Raji (cell line): ENCODE results near the gene ARID1B.

Source experiments
- POLR2A ChIP-seq: IDR thresholded peaks from 2 replicates; pipeline ENCODE4 v1.6.1; 2011; ENCODE audit warnings: low read depth, low read length, control low read depth; ENCODE audit not compliant: insufficient read depth

ARID1B gene

DNA sequence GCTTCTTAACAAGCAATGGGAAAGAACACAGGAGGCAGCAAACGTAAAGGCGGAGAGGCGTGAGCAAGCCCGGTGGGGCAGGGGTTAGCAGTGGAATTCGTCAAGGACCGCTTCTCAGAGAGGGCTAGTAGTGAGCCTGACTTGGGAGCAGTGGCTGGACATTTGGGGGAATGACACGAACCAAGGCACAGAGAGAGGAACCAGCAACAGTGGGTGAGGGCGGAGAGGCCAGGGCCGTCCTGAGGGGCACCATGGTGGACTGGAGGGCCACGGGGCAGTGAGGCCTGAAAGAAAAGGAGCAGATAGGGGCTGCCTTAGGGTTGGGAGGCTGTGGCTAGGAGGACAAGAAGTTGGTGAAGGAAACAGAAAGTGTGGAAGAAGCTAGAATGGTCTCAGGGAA, 12.1 kb upstream of the ARID1B start:
- TF ChIP-seq POLR2A = no peak

DNA sequence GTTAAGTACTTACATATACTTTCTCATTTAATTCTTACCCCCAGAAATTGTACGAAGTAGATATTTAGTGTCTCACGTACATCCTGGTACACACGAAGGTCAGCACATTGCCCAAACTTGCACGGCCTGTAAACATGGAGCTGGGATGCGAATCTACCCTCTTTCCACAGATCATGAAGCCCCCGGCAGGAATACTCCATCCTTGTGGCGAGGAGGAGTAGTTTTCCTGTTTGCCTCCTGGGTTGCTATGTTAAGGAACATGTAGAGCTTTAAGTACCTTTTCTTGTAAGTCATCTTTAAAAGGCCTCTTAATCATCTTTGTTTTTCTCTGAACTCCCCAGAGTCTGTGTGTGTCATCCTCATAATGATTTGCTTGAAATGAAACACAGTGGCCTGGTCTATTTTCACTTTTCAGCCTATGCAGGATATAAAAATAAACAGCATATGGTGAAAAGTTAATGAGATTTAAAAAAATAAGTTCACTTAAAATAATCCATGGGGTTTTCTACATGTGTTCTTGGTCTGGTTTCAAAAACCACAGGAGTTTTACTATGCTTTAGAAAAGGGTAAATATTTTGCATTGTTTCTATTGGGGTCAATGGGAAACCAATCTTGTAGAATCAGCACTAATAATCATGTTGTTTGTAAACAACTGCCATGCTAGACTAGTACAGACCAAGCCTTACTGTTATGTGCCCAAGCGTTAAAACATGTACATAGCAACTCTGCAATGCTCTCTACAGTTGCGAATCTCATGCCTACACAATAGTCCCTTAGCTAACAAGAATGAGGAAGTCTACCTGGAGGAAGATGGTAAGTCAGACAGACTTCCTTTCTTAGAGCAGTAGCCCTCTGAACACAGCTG, 9.3 kb upstream of the ARID1B start:
- no peak for TF ChIP-seq POLR2A

DNA sequence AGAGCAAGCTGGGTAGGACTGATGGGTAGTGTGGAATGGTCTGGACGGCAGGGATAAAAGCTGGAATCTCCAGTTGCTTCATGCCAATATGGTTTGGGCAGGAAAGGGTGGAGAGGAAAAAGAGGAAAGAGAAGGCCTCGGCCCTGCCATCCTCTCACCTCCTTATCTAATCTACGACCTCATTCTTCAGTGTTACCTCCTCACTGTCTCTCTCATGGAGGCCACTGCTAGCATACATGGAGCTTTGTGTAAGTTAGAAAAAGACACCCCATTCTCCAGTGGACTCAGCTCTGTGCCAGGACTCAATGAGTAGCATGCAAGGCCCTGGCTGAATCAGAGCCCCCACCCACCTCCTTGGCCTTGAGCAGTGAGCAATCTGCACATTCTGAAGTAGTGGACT, 6.1 kb upstream of the ARID1B start:
- TF ChIP-seq POLR2A = no peak; the same call in 1 of the 2 replicates

DNA sequence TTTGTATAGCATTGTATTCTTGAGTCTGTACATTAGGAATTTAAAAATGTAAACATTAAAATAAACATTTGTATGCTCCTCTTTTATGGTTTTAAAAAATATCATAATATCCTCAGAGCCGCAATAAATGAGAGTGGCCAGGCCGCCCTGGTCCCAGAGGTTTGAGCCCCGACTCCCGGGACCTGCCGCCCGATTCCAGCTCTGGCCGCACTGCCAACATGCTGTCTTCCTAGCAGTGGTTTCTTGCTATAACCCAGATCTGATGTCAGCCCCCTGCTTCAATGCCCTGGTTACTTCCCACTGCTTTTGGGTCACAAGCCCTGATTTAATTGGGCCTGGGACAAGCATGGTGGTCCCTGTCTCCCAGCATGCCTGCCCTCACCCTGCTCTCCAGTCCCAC, 5.4 kb upstream of the ARID1B start:
- no peak for TF ChIP-seq POLR2A

DNA sequence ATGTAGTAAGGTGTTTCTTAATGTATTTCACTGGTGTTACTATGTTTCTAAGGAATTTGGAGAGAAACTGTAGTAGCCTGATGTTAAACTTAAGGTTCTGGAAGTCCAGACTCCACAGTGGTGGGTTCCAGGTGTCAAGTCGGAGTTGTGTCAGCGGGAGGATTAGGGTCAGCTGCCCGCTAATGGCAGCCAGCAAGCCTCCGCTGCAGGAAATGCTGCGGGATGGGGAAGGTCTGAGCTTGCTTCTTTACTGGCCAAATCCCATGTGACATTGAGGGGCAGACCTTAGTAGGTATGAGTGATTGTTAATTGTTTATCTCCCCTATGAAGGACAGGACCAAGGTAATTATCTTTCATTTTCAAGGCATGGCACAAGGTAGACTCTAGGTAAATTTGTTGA, 3.7 kb upstream of the ARID1B start:
- no peak for TF ChIP-seq POLR2A

DNA sequence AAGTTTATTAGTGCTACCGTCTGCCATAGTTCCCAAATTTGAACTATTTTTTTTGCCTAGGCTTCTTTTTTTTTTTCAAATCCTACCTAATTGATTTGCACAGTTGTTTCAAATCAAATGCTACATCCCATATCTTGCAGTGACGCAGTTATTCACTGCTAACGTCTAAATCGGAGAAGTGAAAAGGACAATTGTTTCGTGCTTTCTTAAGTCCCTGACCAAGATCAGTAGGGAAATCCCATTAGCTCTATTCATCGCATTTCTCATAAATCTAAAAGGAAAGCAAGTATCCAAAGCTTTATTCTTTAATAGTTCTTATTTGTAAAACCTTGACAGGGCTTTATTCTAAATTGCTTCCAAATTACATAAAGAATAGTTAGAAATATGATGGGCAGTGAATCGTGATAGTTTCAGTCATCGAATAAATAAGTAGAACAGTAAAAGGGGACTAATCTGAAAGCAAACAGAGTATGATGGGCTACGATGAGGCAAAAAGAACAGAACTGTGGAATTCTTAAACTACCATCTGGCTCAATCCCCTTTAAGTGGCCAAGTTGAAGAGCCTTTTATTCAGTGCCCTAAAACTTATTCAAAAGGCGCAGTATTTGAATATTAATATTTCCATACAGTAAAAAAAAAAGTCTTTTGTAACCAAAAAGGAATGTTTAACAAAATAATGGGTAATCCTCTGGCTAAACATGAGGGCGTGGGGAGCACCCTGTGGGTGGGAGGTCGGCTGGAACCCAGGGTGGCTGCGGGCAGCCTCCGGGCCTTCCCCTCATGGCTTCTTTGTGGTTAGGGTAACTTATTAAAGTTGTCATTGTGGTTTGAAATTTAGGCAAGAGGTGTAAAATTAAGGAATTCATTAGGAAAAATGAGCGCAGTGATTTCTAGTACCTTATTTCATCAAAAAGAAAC, 3.0 kb upstream of the ARID1B start:
- no peak for TF ChIP-seq POLR2A

DNA sequence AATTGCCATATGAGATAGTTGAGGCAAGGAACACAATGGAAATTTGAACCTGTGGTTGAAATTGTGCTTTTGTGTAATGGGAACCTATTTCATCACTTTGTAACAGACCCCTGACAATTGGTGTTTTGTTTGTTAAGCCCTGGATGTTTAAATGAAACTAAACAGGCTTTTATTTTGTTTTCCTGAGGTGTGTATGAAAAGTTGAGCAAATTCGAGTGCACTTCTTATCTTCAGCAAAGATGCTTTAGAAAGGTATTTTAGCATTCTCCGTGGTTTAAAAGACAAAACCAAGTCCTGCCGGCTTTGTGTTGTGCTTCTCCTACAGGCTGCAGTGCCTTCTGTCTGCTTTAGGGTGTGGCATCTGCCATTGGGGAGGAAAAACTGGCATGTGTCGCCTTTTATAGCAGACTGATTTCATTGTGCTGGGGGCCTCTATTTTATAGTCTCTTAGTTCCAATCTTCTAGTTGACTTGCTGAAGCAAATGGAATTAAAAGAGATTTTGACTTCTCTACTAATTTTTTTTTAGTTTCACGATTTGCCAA, 2.2 kb upstream of the ARID1B start:
- TF ChIP-seq POLR2A = no peak

DNA sequence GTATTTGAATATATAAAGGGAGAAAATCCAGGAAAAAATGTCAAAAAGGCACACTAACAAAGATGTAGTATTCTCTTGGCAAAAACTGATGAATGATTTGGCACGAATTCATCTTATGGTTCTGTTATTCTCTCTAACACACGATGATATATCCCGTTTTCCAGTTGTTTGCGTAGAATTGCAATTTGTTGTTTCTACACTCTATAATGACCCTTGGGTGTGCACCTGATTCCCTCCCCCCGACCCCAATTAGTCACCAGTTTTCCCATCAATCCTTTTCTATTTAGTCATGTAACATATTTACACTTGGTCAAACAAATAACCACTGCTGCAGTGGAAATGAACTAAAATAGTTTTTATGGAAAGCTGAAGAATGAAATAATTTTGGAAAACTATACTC, 1.5 kb upstream of the ARID1B start:
- no peak for TF ChIP-seq POLR2A

DNA sequence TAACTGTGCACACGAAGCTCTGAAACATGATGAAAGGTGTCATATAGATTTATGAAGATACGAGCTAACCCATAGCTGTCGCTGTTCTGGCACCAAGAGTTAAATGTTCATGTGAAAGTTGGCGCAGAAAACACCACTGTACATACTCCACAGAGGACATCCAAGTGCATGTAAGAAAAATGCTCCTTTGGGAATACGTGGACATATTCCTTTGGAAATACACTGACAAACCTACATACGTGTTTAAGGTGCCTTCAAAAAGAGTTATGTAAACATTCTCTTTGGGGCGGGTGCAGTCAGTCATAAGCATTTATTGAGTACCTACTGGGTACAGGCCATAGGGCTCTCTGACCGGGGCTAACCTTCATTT, 723 bp upstream of the ARID1B start:
- TF ChIP-seq POLR2A = no peak

DNA sequence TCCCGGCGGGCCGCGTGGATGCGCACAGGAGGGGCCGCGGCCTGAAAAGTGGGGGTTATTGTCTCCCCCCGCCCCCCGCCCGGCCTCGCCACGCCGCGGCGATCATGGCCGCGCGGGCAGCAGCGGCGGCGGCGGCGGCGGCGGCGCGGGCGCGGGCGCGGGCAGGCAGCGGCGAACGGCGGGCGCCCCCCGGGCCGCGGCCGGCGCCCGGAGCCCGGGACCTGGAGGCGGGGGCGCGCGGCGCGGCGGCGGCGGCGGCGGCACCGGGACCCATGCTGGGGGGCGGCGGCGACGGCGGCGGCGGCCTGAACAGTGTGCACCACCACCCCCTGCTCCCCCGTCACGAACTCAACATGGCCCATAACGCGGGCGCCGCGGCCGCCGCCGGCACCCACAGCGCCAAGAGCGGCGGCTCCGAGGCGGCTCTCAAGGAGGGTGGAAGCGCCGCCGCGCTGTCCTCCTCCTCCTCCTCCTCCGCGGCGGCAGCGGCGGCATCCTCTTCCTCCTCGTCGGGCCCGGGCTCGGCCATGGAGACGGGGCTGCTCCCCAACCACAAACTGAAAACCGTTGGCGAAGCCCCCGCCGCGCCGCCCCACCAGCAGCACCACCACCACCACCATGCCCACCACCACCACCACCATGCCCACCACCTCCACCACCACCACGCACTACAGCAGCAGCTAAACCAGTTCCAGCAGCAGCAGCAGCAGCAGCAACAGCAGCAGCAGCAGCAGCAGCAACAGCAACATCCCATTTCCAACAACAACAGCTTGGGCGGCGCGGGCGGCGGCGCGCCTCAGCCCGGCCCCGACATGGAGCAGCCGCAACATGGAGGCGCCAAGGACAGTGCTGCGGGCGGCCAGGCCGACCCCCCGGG, 637 bp downstream of the ARID1B start:
- peak; percentile 56 for TF ChIP-seq POLR2A

DNA sequence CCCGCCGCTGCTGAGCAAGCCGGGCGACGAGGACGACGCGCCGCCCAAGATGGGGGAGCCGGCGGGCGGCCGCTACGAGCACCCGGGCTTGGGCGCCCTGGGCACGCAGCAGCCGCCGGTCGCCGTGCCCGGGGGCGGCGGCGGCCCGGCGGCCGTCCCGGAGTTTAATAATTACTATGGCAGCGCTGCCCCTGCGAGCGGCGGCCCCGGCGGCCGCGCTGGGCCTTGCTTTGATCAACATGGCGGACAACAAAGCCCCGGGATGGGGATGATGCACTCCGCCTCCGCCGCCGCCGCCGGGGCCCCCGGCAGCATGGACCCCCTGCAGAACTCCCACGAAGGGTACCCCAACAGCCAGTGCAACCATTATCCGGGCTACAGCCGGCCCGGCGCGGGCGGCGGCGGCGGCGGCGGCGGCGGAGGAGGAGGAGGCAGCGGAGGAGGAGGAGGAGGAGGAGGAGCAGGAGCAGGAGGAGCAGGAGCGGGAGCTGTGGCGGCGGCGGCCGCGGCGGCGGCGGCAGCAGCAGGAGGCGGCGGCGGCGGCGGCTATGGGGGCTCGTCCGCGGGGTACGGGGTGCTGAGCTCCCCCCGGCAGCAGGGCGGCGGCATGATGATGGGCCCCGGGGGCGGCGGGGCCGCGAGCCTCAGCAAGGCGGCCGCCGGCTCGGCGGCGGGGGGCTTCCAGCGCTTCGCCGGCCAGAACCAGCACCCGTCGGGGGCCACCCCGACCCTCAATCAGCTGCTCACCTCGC, 1.5 kb downstream of the ARID1B start:
- TF ChIP-seq POLR2A = no peak; the same call in 1 of the 2 replicates

DNA sequence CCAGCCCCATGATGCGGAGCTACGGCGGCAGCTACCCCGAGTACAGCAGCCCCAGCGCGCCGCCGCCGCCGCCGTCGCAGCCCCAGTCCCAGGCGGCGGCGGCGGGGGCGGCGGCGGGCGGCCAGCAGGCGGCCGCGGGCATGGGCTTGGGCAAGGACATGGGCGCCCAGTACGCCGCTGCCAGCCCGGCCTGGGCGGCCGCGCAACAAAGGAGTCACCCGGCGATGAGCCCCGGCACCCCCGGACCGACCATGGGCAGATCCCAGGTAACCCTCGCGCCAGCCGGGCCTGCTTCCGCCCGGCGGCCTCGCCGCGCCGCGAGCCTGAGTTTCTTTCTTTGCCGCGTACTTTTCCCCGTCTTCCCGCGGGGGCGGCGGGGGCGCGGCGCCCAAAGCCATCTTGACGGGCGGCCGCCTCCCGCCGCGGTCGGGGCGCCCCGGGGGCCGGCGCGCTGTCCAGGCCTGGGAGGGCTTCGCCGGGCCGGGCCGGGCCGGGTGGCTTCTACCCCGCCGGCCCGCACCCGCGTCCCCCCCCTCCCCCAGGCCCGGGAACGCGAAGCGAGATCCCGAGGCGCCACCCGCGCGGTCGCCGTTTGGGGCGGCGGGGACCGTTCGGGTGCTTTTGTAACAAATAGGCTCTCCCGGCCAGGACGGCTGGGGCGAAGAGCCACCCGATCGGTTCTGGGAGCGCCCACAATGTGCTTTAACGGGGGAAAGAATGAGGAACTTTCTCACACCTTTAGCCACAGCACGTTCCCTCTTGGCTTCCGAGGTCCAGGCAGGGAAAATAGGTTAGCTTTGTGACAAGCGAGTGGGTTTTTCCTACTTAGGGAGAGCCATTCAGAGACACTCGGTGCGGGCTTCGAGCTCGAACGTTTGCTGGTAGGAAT, 2.3 kb downstream of the ARID1B start:
- TF ChIP-seq POLR2A = 0 out of 2 replicates have a peak, but pooled peaks have one; percentile 36

DNA sequence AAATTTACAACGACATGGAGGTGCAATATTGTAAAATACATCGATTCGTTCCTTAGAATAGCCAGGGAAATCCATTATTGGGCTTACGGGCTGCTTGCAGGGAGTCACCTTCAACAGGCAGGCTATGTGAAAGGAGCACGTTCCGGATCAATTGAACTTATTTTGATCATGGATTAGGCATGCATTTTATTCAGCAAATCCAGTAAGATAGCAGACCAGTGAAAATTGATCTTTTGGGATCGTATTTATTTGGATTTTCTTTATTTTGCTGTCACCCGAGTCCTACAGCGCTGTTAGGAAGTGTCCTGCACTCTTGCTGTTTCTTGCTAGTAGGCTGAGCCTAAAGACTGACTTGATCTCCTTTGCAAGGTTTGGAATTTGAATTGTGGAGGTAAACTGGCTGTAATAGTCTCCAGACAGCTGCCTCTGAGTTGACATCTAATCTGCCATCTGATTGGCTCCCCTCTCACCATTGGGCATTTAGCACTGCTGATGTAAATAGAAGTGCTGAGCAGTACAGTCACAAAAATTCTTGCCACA, 3.0 kb downstream of the ARID1B start:
- TF ChIP-seq POLR2A = peak; percentile 79
